Stimulated activated CD8-positive, alpha-beta memory T cell treated with anti-CD3 and anti-CD28 coated beads, Interleukin-15, amount 100 ng/mL, for 4 hours (primary cell): ENCODE data around the gene FTCD.

ENCODE experiments used
- DNase-seq, 2 donors: peaks; one replicate each; pipeline ENCODE4 v3.0.0-alpha.2; 2020; ENCODE audit warnings: low read depth in 2 of 2

FTCD gene

DNA sequence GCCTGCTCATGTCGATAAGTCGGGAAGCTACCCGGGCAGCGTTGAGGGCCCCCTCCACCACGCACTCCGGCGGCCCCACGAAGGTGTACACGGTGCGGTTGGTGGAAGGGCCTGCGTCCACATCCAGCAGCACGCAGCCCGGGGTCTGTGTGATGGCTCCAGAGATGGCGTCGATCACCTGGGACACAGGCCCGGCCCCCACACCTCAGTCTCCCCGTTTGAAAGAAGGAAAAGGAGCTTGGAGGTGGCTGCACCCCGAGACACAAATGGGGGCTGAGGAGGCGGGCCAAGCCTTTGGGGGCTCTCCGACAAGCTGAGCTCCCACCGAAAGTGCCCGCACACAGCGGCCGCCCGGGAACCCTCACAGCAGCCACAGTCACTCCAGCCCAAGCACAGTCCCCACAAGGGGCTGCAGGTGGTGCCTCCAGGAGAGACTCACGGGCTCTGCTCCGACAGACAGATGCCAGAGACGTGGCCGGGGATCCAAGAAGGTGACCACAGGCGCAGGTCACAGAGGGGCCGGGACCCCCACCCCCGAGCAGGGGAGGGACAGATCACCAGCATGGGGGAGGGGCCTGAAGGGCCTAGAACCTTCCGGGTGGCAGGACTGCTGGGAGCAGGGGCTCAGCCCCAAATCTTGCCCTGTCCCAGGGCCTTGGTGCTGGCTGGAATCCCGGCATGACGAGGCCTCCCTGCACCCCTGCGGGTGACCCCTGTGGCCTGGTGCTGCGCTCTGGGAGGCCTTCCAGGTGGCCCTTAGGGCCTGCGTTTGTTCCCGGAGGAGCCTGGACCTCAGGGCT, 1.0 kb downstream of the FTCD start:
- no peak for DNase-seq

GRCh38 chr21:46153247-46154154, 1.9 kb downstream of the FTCD start:
- no peak for DNase-seq

DNA sequence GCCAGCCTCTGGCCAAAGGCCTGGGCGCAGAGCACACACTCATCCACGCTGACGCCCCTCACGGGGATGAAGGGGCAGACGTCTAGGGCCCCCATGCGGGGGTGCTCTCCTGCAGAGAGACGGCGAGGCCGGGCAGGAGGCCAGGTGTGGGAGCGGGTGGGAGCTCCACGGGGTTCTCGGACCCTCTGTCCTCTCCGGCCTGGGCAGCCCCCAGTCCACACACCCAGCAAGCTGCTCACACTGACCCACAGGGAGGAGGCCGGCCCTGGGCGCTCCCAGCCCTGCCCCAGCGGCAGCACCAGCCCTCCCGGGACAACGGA, 2.5 kb downstream of the FTCD start:
- no peak for DNase-seq

- no peak for DNase-seq
Measured at GRCh38 chr21:46151989-46152926, 3.1 kb downstream of the FTCD start.

DNA sequence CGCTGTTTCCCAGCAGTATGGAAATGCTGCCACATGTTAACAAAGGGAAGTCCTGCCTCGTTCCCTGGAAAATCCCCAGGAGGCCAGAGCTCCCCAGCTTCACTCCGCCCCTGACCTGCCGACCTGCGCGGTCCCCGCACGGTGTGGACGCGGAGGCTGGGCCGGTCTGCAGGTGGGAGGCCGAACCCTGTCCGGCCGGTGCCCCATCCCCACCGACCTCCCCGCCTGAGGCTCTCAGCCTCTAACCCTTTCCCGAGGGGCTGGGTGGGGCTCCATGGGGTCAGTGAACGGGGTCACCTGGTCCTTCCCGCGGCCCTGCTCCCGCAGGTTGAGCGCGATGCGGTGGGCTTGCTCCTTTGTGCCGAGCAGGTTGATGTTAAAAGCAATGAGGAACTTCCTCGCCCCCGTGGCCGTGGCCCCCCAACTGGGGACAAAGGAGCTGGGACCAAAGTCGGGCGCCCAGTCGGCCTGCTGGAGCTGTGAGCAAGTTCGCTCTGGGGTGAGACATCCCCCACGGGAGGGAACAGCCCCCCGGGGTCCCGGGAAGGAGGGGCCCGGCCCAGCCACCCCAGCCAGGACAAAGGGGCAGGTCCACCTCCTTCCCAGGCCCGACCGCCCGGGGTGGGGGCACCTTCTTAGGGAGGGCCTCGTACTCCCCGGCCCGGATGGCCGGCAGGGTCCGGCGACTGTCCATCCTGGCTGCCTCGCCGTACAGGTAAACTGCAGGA, 4.0 kb downstream of the FTCD start:
- DNase-seq, result no peak

- DNase-seq, result no peak
Measured at GRCh38 chr21:46150491-46151121, 4.8 kb downstream of the FTCD start.

GRCh38 chr21:46150073-46150472, 5.3 kb downstream of the FTCD start:
- DNase-seq, result no peak

GRCh38 chr21:46149205-46149901, 6.0 kb downstream of the FTCD start:
- no peak for DNase-seq

- no peak for DNase-seq
Measured at GRCh38 chr21:46148106-46148505, 7.3 kb downstream of the FTCD start.

DNA sequence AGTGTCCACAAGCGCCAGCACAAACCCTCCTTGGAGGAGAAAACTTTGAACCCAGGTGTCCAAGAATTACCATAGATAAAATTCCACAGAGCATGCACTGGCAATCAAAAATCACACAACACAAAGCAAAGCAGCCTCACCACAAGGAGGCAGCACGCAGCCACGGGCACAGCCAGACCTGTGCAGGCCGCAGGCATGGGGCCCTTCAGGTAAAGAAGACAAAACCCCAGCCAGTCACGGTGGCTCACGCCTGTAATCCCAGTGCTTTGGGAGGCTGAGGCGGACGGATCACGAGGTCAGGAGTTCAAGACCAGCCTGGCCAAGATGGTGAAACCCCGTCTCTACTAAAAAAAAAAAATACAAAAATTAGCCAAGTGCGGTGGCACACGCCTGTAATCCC, 8.0 kb downstream of the FTCD start:
- peak in 1 of 2 donors; percentile 12 for DNase-seq

GRCh38 chr21:46146856-46147255, 8.5 kb downstream of the FTCD start:
- DNase-seq, result no peak

DNA sequence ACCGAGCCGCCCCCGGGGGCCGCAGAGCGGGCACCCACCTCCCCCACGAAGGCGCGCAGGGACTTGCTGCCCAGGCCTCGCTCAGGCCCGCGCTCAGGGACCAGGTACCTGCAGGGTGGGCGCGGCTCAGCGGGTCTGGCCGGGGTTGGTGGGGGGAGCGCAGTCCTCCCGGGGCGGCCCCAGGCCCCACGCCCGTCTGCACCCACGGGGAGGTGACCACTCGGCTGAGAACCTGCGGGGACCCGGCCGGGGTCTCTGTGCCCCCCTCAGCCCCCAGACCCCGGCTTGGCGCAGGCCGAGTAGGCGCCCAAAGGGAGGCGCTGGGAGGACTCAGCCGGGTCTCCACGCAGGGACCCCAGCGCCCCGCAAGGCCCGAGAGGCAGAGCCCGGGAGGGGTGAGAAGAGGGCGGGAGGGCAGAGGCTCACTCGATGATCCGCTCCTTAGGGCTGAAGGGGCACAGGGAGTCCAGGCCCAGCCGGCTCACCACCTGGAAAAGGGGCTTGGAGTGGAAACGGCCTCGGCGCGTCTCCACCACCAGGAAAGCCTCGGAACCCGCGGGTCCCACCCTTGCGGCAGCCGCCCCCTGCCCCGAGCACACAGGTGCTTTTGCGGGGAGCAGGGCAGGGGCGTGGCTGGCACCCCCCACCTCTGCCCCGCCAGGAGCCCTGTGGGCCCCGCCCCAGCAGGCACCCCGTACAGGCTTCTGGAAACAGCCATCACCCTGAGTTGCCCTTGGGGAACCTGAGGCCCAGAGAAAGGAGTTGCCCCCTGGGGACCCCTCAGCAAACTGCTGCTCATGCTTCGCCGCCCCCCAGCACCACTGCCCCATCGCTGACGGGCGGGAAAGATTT, 9.3 kb downstream of the FTCD start:
- no peak for DNase-seq

GRCh38 chr21:46145159-46145839, 10.1 kb downstream of the FTCD start:
- DNase-seq, result no peak

- DNase-seq, result no peak
Measured at GRCh38 chr21:46144464-46145070, 10.8 kb downstream of the FTCD start.

- no peak for DNase-seq
Measured at GRCh38 chr21:46142582-46143473, 12.6 kb downstream of the FTCD start.

DNA sequence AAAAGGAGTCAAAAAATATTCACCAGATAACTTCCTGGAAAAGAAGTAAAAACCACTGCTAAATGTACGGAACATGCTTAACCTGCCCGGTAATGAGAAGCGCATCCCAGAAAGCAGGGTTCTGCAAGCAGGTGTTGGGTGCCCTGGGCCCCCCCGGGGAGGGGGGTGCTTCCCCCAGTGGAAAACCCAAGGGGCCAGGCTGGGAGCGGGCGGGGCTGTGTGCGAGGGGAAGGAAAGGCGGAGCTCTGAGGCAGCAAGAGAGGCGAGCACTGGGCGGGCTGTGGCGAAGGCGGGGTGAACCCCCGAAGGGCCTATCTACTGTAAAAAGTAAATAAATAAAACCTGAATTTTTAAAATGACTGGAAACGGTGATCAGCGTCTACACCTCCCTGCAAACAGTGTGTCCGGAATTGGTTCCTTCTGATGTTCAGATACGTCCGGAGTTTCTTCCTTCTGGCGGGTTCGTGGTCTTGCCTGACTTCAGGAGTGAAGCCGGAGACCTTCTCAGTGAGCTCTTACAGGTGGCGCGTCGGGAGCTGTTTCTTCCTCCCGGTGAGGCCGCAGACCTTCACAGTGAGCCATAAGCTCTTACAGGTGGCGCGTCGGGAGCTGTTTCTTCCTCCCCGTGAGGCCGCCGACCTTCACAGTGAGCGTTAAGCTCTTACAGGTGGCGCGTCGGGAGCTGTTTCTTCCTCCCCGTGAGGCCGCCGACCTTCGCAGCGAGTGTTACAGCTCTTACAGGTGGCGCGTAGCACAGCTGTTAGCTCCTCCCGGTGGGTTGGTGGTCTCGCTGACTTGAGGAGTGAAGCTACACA, 13.4 kb downstream of the FTCD start:
- no peak for DNase-seq
